OCI-LY7 (cell line): ENCODE results near the gene DRG1. TPM values are rescaled to one million over a fixed set of nuclear protein-coding genes. Genes with fewer than 3 reads are reported as not detected.

Experiments
- BruUV-seq: library from RNA; stranded (reverse); fragments of 400-500 nt; replicated peaks from 2 replicates; lab custom pipeline; 2021; lab: Mats Ljungman, UMichigan
- CTCF ChIA-PET: fragments of 300-600 bp; sonication (Branson Sonifier 250); formaldehyde crosslinking; loops from one replicate; lab custom pipeline; 2022; ENCODE audit warnings: antibody characterized with exemption; ENCODE audit not compliant: unreplicated experiment; lab: Charles Lee
- POLR2A ChIA-PET: fragments of 300-600 bp; sonication (Branson Sonifier 250); formaldehyde crosslinking; loops from one replicate; lab custom pipeline; 2022; ENCODE audit warnings: antibody characterized with exemption; lab: Charles Lee
- DNase-seq: peaks from one replicate; pipeline ENCODE4 v3.0.0-alpha.2; 2015; ENCODE audit warnings: low spot score
- H2AFZ ChIP-seq: fragments of 200-600 bp; sonication (generic), shearing (Covaris generic); 2 replicates; pipeline ENCODE4 v1.6.1; 2014; ENCODE audit warnings: mild to moderate bottlenecking, antibody characterized with exemption, low read length, moderate library complexity
- H3K27ac ChIP-seq: fragments of 200-600 bp; sonication (generic); 2 replicates; pipeline ENCODE4 v1.5.1; 2014; ENCODE audit warnings: mixed run types, low read depth, mild to moderate bottlenecking, moderate library complexity, low read length, inconsistent platforms; ENCODE audit not compliant: poor library complexity, severe bottlenecking
- H3K36me3 ChIP-seq: fragments of 200-600 bp; sonication (generic); 2 replicates; pipeline ENCODE4 v1.6.1; 2014; ENCODE audit warnings: mild to moderate bottlenecking, antibody characterized with exemption, low read length, moderate library complexity, mixed read lengths; ENCODE audit not compliant: insufficient read depth
- H3K4me1 ChIP-seq: fragments of 200-600 bp; sonication (generic); 2 replicates; pipeline ENCODE4 v1.5.1; 2014; ENCODE audit warnings: mild to moderate bottlenecking, low read length; ENCODE audit not compliant: insufficient read depth, poor library complexity, severe bottlenecking
- H3K4me2 ChIP-seq: fragments of 200-600 bp; sonication (generic); 2 replicates; pipeline ENCODE4 v1.6.1; 2014; ENCODE audit warnings: mild to moderate bottlenecking, low read length
- H3K4me3 ChIP-seq: fragments of 200-600 bp; sonication (generic); 2 replicates; pipeline ENCODE4 v1.5.1; 2014; ENCODE audit warnings: mild to moderate bottlenecking, low read depth, low read length; ENCODE audit not compliant: poor library complexity, severe bottlenecking
- H3K79me2 ChIP-seq: fragments of 200-600 bp; sonication (generic); 2 replicates; pipeline ENCODE4 v1.6.1; 2016; ENCODE audit warnings: low read depth, mild to moderate bottlenecking, low read length, moderate library complexity, mixed read lengths; ENCODE audit not compliant: insufficient read depth
- H3K9me2 ChIP-seq: fragments of 200-600 bp; sonication (generic); 2 replicates; pipeline ENCODE4 v1.6.1; 2016; ENCODE audit warnings: mild to moderate bottlenecking, low read length, mixed read lengths; ENCODE audit not compliant: insufficient read depth
- H3K9me3 ChIP-seq: fragments of 200-600 bp; sonication (generic); 2 replicates; pipeline ENCODE4 v1.6.1; 2014; ENCODE audit warnings: mild to moderate bottlenecking, mixed run types, low read length, mixed read lengths
- H4K20me1 ChIP-seq: fragments of 200-600 bp; sonication (generic); 2 replicates; pipeline ENCODE4 v1.6.1; 2014; ENCODE audit warnings: mild to moderate bottlenecking, antibody characterized with exemption, low read length, moderate library complexity, mixed read lengths; ENCODE audit not compliant: insufficient read depth
- CTCF ChIP-seq: fragments of 200-600 bp; sonication (generic); conservative IDR thresholded peaks from 2 replicates; pipeline ENCODE4 v1.5.1; 2014; ENCODE audit warnings: mild to moderate bottlenecking, antibody characterized with exemption, low read length, moderate library complexity, mixed read lengths
- EZH2phosphoT487 ChIP-seq: fragments of 200-600 bp; sonication (generic); IDR thresholded peaks from 2 replicates; pipeline ENCODE4 v1.6.1; 2018; ENCODE audit warnings: low read depth, borderline replicate concordance, mild to moderate bottlenecking, mixed run types, antibody characterized with exemption, low read length, moderate library complexity, mixed read lengths
- intact Hi-C: fragments of 100-400 bp; cut with micrococcal nuclease; formaldehyde crosslinking; loops from one replicate; pipeline ENCODE4 v1.10.0; 2022; ENCODE audit not compliant: unreplicated experiment
- total RNA-seq, 2 experiments: library from RNA; depleted of rRNA in 1 of 2; stranded (reverse); fragments of >200 nt in 1 of 2; shearing (Covaris generic) in 1 of 2; gene quantifications; 2 replicates each; pipeline ENCODE4 v1.2.3, GENCODE V29; 2014 to 2022

Gene DRG1
- total RNA-seq, 2 experiments from 2014 or later = 59.4 to 87.0 TPM

GRCh38 chr22:31448382-31448781, 49.0 kb downstream of the DRG1 start:
- POLR2A ChIA-PET = interaction anchor here (1.1 kb wide), 1 partner anchor 36 kb away, joined by 4 read pairs; no protein-coding TSS in a partner anchor
- TF ChIP-seq CTCF (no peak), EZH2phosphoT487 (no peak)
- Histone ChIP-seq H3K4me2 (no peak overlapping the region), H3K4me3 (no peak overlapping the region), H2AFZ (no peak overlapping the region), H3K79me2 (no peaks in the 10 kb centered on the region), H3K36me3 (peaks cover 83% of the 10 kb centered on the region), H3K27ac (no peak overlapping the region), H3K9me2 (no peaks in the 10 kb centered on the region), H3K9me3 (no peaks in the 10 kb centered on the region), H3K4me1 (peaks cover 15% of the 10 kb centered on the region), H4K20me1 (no peaks in the 10 kb centered on the region)
- no TSS peak for BruUV-seq
- intact Hi-C loops = no loop called here
- DNase-seq = no peak
- CTCF ChIA-PET = no interaction called here

- Histone ChIP-seq H3K4me3 (no peak overlapping the region), H3K4me2 (no peak overlapping the region), H3K9me3 (no peaks in the 10 kb centered on the region), H3K9me2 (no peaks in the 10 kb centered on the region), H3K27ac (no peak overlapping the region), H3K4me1 (peaks cover 15% of the 10 kb centered on the region), H4K20me1 (no peaks in the 10 kb centered on the region), H2AFZ (no peak overlapping the region), H3K36me3 (peaks cover 84% of the 10 kb centered on the region), H3K79me2 (no peaks in the 10 kb centered on the region)
- no peak for DNase-seq
- ChIA-PET CTCF (no interaction called here), POLR2A (interaction anchor here (0.7 to 1.1 kb wide), 2 partner anchors 35 to 248 kb away, joined by 3 to 4 read pairs; no protein-coding TSS in a partner anchor)
- BruUV-seq = no TSS peak
- intact Hi-C loops = no loop called here
- TF ChIP-seq CTCF (no peak), EZH2phosphoT487 (no peak)
These were observed 50.1 kb downstream of the DRG1 start for GRCh38 chr22:31449506-31449905.
